ENCODE results near the gene JADE1.

JADE1 gene

DNA sequence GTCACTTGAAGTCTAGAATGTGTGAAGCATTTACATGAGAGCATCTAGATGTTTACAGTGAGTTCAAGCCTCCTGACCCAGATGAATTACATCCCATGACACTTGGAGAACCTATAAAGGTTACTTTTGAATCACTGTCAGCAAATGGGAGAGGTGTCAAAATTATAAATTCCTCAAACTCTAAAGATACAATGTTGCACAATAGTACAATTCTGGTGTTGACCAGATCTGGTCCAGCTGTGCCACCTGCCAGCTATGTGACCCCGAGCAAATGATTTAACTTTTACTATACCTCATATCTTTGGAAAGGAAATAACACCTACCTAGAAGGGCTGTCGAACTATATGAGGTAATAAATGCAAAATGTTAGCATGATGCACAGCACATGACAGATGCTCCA, 69.8 kb downstream of the JADE1 start:
- no peak overlapping the region for H3K18ac ChIP-seq (ENCODE audit: low read length)
- no peak overlapping the region for H2BK12ac ChIP-seq (ENCODE audit: low read length)
- H3K79me2 ChIP-seq (ENCODE audit: control insufficient read depth, insufficient read depth, low read length, poor library complexity) = no peaks in the 10 kb centered on the region
- H3K9me3 ChIP-seq (ENCODE audit: insufficient read depth, low read depth, low read length) = no peaks in the 10 kb centered on the region
- H3K14ac ChIP-seq (ENCODE audit: low read length) = no peak overlapping the region
- no peak overlapping the region for H4K91ac ChIP-seq (ENCODE audit: low read depth, low read length)
- H3K27ac ChIP-seq (ENCODE audit: low read depth, low read length) = no peak overlapping the region
- H3K4me2 ChIP-seq (ENCODE audit: low read length) = no peak overlapping the region
- peak overlapping the region; percentile 89 for H3K23ac ChIP-seq (ENCODE audit: low read length)
- no peaks in the 10 kb centered on the region for H3K4me1 ChIP-seq (ENCODE audit: control insufficient read depth in 1 of 2, insufficient read depth in 2 of 2, low read length in 2 of 2)
- no peaks in the 10 kb centered on the region for H3K79me1 ChIP-seq (ENCODE audit: low read length)
- H3K36me3 ChIP-seq (ENCODE audit: control insufficient read depth in 1 of 2, insufficient read depth in 2 of 2, low read length in 2 of 2) = no peaks in the 10 kb centered on the region
- H3K4me3 ChIP-seq (ENCODE audit: low read depth, low read length) = no peak overlapping the region
- H2AFZ ChIP-seq (ENCODE audit: insufficient read depth, low read length, poor library complexity) = no peak overlapping the region
- H4K12ac ChIP-seq (ENCODE audit: low read depth, low read length) = no peak overlapping the region
- no peak overlapping the region for H2AK5ac ChIP-seq (ENCODE audit: low read length)
- no peak overlapping the region for H2BK5ac ChIP-seq (ENCODE audit: low read depth, low read length, poor library complexity)
- no peak overlapping the region for H3K4ac ChIP-seq (ENCODE audit: low read depth, low read length)
- H4K8ac ChIP-seq (ENCODE audit: low read depth, low read length) = no peak overlapping the region
- DNase-seq = no peak
- no peak overlapping the region for H3K9ac ChIP-seq (ENCODE audit: low read length)
- no peaks in the 10 kb centered on the region for H3K27me3 ChIP-seq (ENCODE audit: insufficient read depth, low read length)
- H2BK120ac ChIP-seq (ENCODE audit: insufficient read depth, low read length, poor library complexity) = no peak overlapping the region
- WGBS (ENCODE audit: extremely low coverage, insufficient coverage, insufficient read length) = no CpG with 5 or more reads among the region's 2 CpGs

DNA sequence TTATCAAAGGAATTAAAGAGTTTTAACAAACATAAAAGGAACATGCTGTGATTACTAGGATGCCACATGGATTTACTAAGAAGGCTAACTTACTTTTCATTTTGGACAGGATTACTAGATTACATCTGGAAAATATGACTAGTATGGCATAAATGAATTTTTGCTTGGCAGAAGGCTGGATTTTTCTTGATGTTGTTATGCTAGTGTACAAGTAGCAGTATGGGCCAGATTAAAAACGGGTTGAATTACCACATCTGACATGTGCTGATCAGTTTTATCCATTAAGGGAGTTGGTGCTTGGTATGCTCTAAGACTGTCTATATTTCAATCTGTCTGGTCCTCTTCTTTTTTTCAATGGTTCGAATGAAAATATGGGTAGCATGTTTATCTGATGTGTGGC, 70.5 kb downstream of the JADE1 start:
- Histone ChIP-seq H4K12ac (ENCODE audit: low read depth, low read length) (no peak overlapping the region), H3K27ac (ENCODE audit: low read depth, low read length) (no peak overlapping the region), H3K9me3 (ENCODE audit: insufficient read depth, low read depth, low read length) (no peaks in the 10 kb centered on the region), H3K23ac (ENCODE audit: low read length) (no peak overlapping the region), H2BK120ac (ENCODE audit: insufficient read depth, low read length, poor library complexity) (no peak overlapping the region), H3K36me3 (ENCODE audit: control insufficient read depth in 1 of 2, insufficient read depth in 2 of 2, low read length in 2 of 2) (no peaks in the 10 kb centered on the region), H3K4me3 (ENCODE audit: low read depth, low read length) (no peak overlapping the region), H3K27me3 (ENCODE audit: insufficient read depth, low read length) (no peaks in the 10 kb centered on the region), H3K9ac (ENCODE audit: low read length) (no peak overlapping the region), H2BK5ac (ENCODE audit: low read depth, low read length, poor library complexity) (no peak overlapping the region), H2AK5ac (ENCODE audit: low read length) (no peak overlapping the region), H2AFZ (ENCODE audit: insufficient read depth, low read length, poor library complexity) (no peak overlapping the region), H3K4me2 (ENCODE audit: low read length) (no peak overlapping the region), H3K4ac (ENCODE audit: low read depth, low read length) (no peak overlapping the region), H3K18ac (ENCODE audit: low read length) (no peak overlapping the region), H3K4me1 (ENCODE audit: control insufficient read depth in 1 of 2, insufficient read depth in 2 of 2, low read length in 2 of 2) (no peaks in the 10 kb centered on the region), H2BK12ac (ENCODE audit: low read length) (no peak overlapping the region), H4K8ac (ENCODE audit: low read depth, low read length) (no peak overlapping the region), H3K14ac (ENCODE audit: low read length) (no peak overlapping the region), H4K91ac (ENCODE audit: low read depth, low read length) (no peak overlapping the region), H3K79me1 (ENCODE audit: low read length) (no peaks in the 10 kb centered on the region), H3K79me2 (ENCODE audit: control insufficient read depth, insufficient read depth, low read length, poor library complexity) (no peaks in the 10 kb centered on the region)
- DNase-seq = no peak
- WGBS (ENCODE audit: extremely low coverage, insufficient coverage, insufficient read length) = no CpG with 5 or more reads among the region's 2 CpGs

DNA sequence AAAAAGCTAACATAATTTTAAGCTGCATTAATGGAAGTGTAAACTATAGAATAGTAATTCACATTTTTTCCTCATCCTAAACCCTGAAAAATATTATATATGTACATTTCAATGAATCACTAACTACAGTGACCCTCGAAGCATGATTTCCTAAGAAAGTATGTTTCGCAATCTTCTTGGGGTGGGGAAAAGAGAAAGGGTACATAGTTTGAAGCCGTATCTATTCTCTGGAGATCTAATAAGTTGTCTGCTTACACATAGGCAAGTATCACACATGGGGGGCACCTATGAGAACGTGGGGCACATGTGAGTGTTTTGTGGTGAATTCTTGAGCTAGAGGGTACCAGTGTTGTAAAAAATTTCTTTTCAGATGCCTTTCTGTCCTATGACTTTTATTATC, 71.2 kb downstream of the JADE1 start:
- Histone ChIP-seq H3K36me3 (ENCODE audit: control insufficient read depth in 1 of 2, insufficient read depth in 2 of 2, low read length in 2 of 2) (no peaks in the 10 kb centered on the region), H2BK120ac (ENCODE audit: insufficient read depth, low read length, poor library complexity) (no peak overlapping the region), H2BK5ac (ENCODE audit: low read depth, low read length, poor library complexity) (no peak overlapping the region), H3K14ac (ENCODE audit: low read length) (no peak overlapping the region), H3K27ac (ENCODE audit: low read depth, low read length) (no peak overlapping the region), H3K79me1 (ENCODE audit: low read length) (no peaks in the 10 kb centered on the region), H3K4me2 (ENCODE audit: low read length) (no peak overlapping the region), H3K4ac (ENCODE audit: low read depth, low read length) (no peak overlapping the region), H4K8ac (ENCODE audit: low read depth, low read length) (no peak overlapping the region), H3K9me3 (ENCODE audit: insufficient read depth, low read depth, low read length) (no peaks in the 10 kb centered on the region), H2BK12ac (ENCODE audit: low read length) (no peak overlapping the region), H3K9ac (ENCODE audit: low read length) (no peak overlapping the region), H3K79me2 (ENCODE audit: control insufficient read depth, insufficient read depth, low read length, poor library complexity) (no peaks in the 10 kb centered on the region), H3K18ac (ENCODE audit: low read length) (no peak overlapping the region), H4K91ac (ENCODE audit: low read depth, low read length) (no peak overlapping the region), H3K4me3 (ENCODE audit: low read depth, low read length) (no peak overlapping the region), H2AFZ (ENCODE audit: insufficient read depth, low read length, poor library complexity) (no peak overlapping the region), H3K23ac (ENCODE audit: low read length) (no peak overlapping the region), H2AK5ac (ENCODE audit: low read length) (no peak overlapping the region), H3K27me3 (ENCODE audit: insufficient read depth, low read length) (no peaks in the 10 kb centered on the region), H4K12ac (ENCODE audit: low read depth, low read length) (no peak overlapping the region), H3K4me1 (ENCODE audit: control insufficient read depth in 1 of 2, insufficient read depth in 2 of 2, low read length in 2 of 2) (no peaks in the 10 kb centered on the region)
- no CpG with 5 or more reads among the region's 4 CpGs for WGBS (ENCODE audit: extremely low coverage, insufficient coverage, insufficient read length)
- DNase-seq = no peak

DNA sequence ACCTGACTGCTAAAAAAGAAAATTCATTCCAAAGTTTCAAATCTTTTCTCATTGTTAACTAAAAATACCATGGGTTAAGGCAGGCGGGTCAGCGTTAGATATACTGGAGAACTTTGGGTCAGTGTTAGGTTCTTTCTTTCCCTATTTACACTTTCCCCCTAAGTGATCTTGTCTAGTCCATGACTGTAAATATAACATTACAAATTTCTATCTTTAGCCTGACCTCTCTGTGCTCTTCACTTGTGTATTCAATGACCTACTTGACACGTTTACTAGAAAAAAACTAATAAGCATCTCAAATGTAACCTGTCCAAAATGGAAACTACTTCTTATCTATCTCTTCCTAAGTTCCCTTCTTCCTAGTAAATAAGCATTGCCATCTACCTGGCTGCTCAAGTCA, 95.3 kb downstream of the JADE1 start:
- no peak overlapping the region for H2BK12ac ChIP-seq (ENCODE audit: low read length)
- H4K8ac ChIP-seq (ENCODE audit: low read depth, low read length) = no peak overlapping the region
- no peaks in the 10 kb centered on the region for H3K9me3 ChIP-seq (ENCODE audit: insufficient read depth, low read depth, low read length)
- H2BK5ac ChIP-seq (ENCODE audit: low read depth, low read length, poor library complexity) = no peak overlapping the region
- H3K4me2 ChIP-seq (ENCODE audit: low read length) = no peak overlapping the region
- H3K23ac ChIP-seq (ENCODE audit: low read length) = no peak overlapping the region
- no peaks in the 10 kb centered on the region for H3K36me3 ChIP-seq (ENCODE audit: control insufficient read depth in 1 of 2, insufficient read depth in 2 of 2, low read length in 2 of 2)
- no peak overlapping the region for H3K14ac ChIP-seq (ENCODE audit: low read length)
- H3K27me3 ChIP-seq (ENCODE audit: insufficient read depth, low read length) = no peaks in the 10 kb centered on the region
- WGBS (ENCODE audit: extremely low coverage, insufficient coverage, insufficient read length) = no CpG with 5 or more reads among the region's 3 CpGs
- H3K9ac ChIP-seq (ENCODE audit: low read length) = no peak overlapping the region
- no peak overlapping the region for H3K27ac ChIP-seq (ENCODE audit: low read depth, low read length)
- H2BK120ac ChIP-seq (ENCODE audit: insufficient read depth, low read length, poor library complexity) = no peak overlapping the region
- H3K79me1 ChIP-seq (ENCODE audit: low read length) = no peaks in the 10 kb centered on the region
- no peak overlapping the region for H3K4ac ChIP-seq (ENCODE audit: low read depth, low read length)
- H2AK5ac ChIP-seq (ENCODE audit: low read length) = no peak overlapping the region
- no peak overlapping the region for H4K12ac ChIP-seq (ENCODE audit: low read depth, low read length)
- DNase-seq = no peak
- no peak overlapping the region for H3K18ac ChIP-seq (ENCODE audit: low read length)
- H3K79me2 ChIP-seq (ENCODE audit: control insufficient read depth, insufficient read depth, low read length, poor library complexity) = no peaks in the 10 kb centered on the region
- H3K4me1 ChIP-seq (ENCODE audit: control insufficient read depth in 1 of 2, insufficient read depth in 2 of 2, low read length in 2 of 2) = no peaks in the 10 kb centered on the region
- no peak overlapping the region for H2AFZ ChIP-seq (ENCODE audit: insufficient read depth, low read length, poor library complexity)
- H4K91ac ChIP-seq (ENCODE audit: low read depth, low read length) = no peak overlapping the region
- H3K4me3 ChIP-seq (ENCODE audit: low read depth, low read length) = no peak overlapping the region

All from trophoblast cell (in vitro differentiated cells and primary cell).